ENCODE data around the gene NLRC4. TPM values are rescaled to one million over a fixed set of nuclear protein-coding genes. Genes with fewer than 3 reads are reported as not detected.
"Not testable (repeated sequence)": the region's sequence is repeated elsewhere in the genome, so short reads cannot be mapped to it uniquely, and the experiment has no call there.

NLRC4 gene
- polyA plus RNA-seq, 1 donor, result 1.1 TPM

- no peak for DNase-seq
These were observed 17.8 kb downstream of the NLRC4 start for GRCh38 chr2:32246911-32247310.

GRCh38 chr2:32242331-32242730, 22.4 kb downstream of the NLRC4 start:
- no peak for DNase-seq

GRCh38 chr2:32237996-32238395, 26.7 kb downstream of the NLRC4 start:
- no peak for DNase-seq

- DNase-seq, result no peak
These were observed 27.2 kb downstream of the NLRC4 start for GRCh38 chr2:32237488-32237887.

- DNase-seq, result no peak
These were observed 29.4 kb downstream of the NLRC4 start for GRCh38 chr2:32235315-32235714.

- DNase-seq, result no peak
These were observed 32.7 kb downstream of the NLRC4 start for GRCh38 chr2:32231959-32232358.

- DNase-seq, result no peak
These were observed 35.1 kb downstream of the NLRC4 start for GRCh38 chr2:32229635-32230034.

- no peak for DNase-seq
These were observed 36.5 kb downstream of the NLRC4 start for GRCh38 chr2:32228181-32228580.

- no peak for DNase-seq
These were observed 37.2 kb downstream of the NLRC4 start for GRCh38 chr2:32227492-32227891.

GRCh38 chr2:32222966-32223365, 41.7 kb downstream of the NLRC4 start:
- DNase-seq, result no peak

- DNase-seq, result no peak
These were observed 44.2 kb downstream of the NLRC4 start for GRCh38 chr2:32220445-32220844.

GRCh38 chr2:32212295-32212694, 52.4 kb downstream of the NLRC4 start:
- no peak for DNase-seq

- DNase-seq, result no peak
These were observed 53.8 kb downstream of the NLRC4 start for GRCh38 chr2:32210767-32211408.

- DNase-seq, result not testable (repeated sequence)
These were observed 61.3 kb downstream of the NLRC4 start for GRCh38 chr2:32203428-32203827.

GRCh38 chr2:32200814-32201213, 63.9 kb downstream of the NLRC4 start:
- no peak for DNase-seq

GRCh38 chr2:32192418-32192817, 72.3 kb downstream of the NLRC4 start:
- no peak for DNase-seq

GRCh38 chr2:32189011-32189410, 75.7 kb downstream of the NLRC4 start:
- DNase-seq, result no peak

GRCh38 chr2:32182667-32183066, 82.0 kb downstream of the NLRC4 start:
- no peak for DNase-seq

Other genes starting within 250 kb of the NLRC4 start
- 43.9 TPM for gene DPY30, start 225.1 kb downstream of the NLRC4 start, polyA plus RNA-seq (ENCODE audit: insufficient read length)
- 17.6 TPM for gene SPAST, start 201.3 kb downstream of the NLRC4 start, polyA plus RNA-seq (ENCODE audit: insufficient read length)
- 14.8 TPM for gene SLC30A6, start 99.0 kb downstream of the NLRC4 start, polyA plus RNA-seq (ENCODE audit: insufficient read length)
- gene YIPF4, start 13.0 kb upstream of the NLRC4 start, polyA plus RNA-seq (ENCODE audit: insufficient read length), result 39.9 TPM
- gene BIRC6, start 92.1 kb upstream of the NLRC4 start, polyA plus RNA-seq (ENCODE audit: insufficient read length), result 49.5 TPM

Data from hindlimb muscle (tissue), 1 donor.